Stomach (tissue), 4 donors: ENCODE results near the gene ARHGEF25.

Experiments
- CTCF ChIP-seq, 7 experiments: fragments of 450-650 bp in 4 of 7; fragments of 200-600 bp in 3 of 7; sonication (generic) in 3 of 7; IDR thresholded peaks; one replicate each; pipeline ENCODE4 v1.5.1; 2016 to 2019; ENCODE audit warnings: antibody characterized with exemption in 7 of 7, control low read depth in 2 of 7, mild to moderate bottlenecking in 1 of 7
- EP300 ChIP-seq: sonication (generic); formaldehyde crosslinking; IDR thresholded peaks from one replicate; pipeline ENCODE4 v1.6.1; 2017; ENCODE audit warnings: antibody characterized with exemption

GRCh38 chr12:57611827-57612710 lies 834 bp downstream of the ARHGEF25 start:
- TF ChIP-seq CTCF (IDR thresholded peaks at IDR 0.05) (no peak), EP300 (no peak)
